Heart left ventricle (tissue), 16 donors: ENCODE measurements around the gene FAM120B. TPM values are rescaled to one million over a fixed set of nuclear protein-coding genes. Genes with fewer than 3 reads are reported as not detected.

Experiments used
- ATAC-seq, 4 donors: fragments of 200-7000 bp; cut with Tn5 transposase; one replicate each; pipeline ENCODE4 v1.9.1; 2020 to 2022; ENCODE audit warnings: moderate library complexity in 4 of 4, mild to moderate bottlenecking in 3 of 4, moderate number of reproducible peaks in 1 of 4
- DNase-seq, 5 donors: peaks; one replicate each; pipeline ENCODE4 v3.0.0-alpha.2; 2020
- H3K27ac ChIP-seq, 12 donors: fragments of 200-600 bp; sonication (generic) in 4 of 12; one replicate each; pipeline versions ENCODE4 v1.5.0 to v1.8.0; 2016 to 2022; ENCODE audit warnings: mild to moderate bottlenecking in 2 of 12
- H3K27me3 ChIP-seq, 9 donors: fragments of 200-600 bp; sonication (generic) in 2 of 9; one replicate each; pipeline versions ENCODE4 v1.5.1 to v1.8.0; 2016 to 2022; ENCODE audit warnings: mild to moderate bottlenecking in 3 of 9
- H3K36me3 ChIP-seq, 9 donors: fragments of 200-600 bp; sonication (generic) in 2 of 9; one replicate each; pipeline versions ENCODE4 v1.5.0 to v1.8.0; 2018 to 2022; ENCODE audit warnings: mild to moderate bottlenecking in 2 of 9
- H3K4me1 ChIP-seq, 12 donors: fragments of 200-600 bp; sonication (generic) in 4 of 12; one replicate each; pipeline versions ENCODE4 v1.5.0 to v1.8.0; 2016 to 2022; ENCODE audit warnings: mild to moderate bottlenecking in 3 of 12
- H3K4me3 ChIP-seq, 12 donors: fragments of 200-600 bp; sonication (generic) in 4 of 12; one replicate each; pipeline versions ENCODE4 v1.5.0 to v1.8.0; 2017 to 2022; ENCODE audit warnings: mild to moderate bottlenecking in 9 of 12, moderate library complexity in 4 of 12
- H3K9me3 ChIP-seq, 12 donors: fragments of 200-600 bp; sonication (generic) in 4 of 12; one replicate each; pipeline versions ENCODE4 v1.5.0 to v1.8.0; 2016 to 2022; ENCODE audit warnings: mild to moderate bottlenecking in 1 of 12
- CTCF ChIP-seq, 12 donors: fragments of 200-600 bp; sonication (generic) in 4 of 12; IDR thresholded peaks; one replicate each; pipeline versions ENCODE4 v1.5.0 to v1.8.0; 2018 to 2022; ENCODE audit warnings: antibody characterized with exemption in 12 of 12, mild to moderate bottlenecking in 5 of 12
- POLR2A ChIP-seq, 2 donors: fragments of 450-650 bp; IDR thresholded peaks; one replicate each; pipeline ENCODE4 v1.6.1; 2017; ENCODE audit warnings: antibody characterized with exemption in 2 of 2, mild to moderate bottlenecking in 2 of 2, moderate library complexity in 2 of 2
- WGBS, 4 donors: extraction: QIAGEN DNeasy Blood & Tissue Kit in 2 of 4; methylation state at CpG; one replicate each; pipeline versions ENCODE4 v1.1.5 to v1.1.7; 2013 to 2018; 5-methylcytosine and 5-hydroxymethylcytosine counted together
- intact Hi-C, 10 donors: fragments of 100-400 bp; cut with DNase I; formaldehyde crosslinking; loops; one replicate each; pipeline versions ENCODE4 v1.11.1 to v1.14.2; 2022
- polyA plus RNA-seq, 2 donors: library from polyadenylated mRNA; stranded (reverse); fragments of 200-250 nt; gene quantifications; one replicate each; pipeline ENCODE4 v1.2.3, GENCODE V29; 2013
- total RNA-seq, 9 donors: library from RNA; depleted of rRNA in 2 of 9; stranded (reverse); fragments of >200 nt in 2 of 9; fragmentation: NEBNext Ultra II Directional in 3 of 9; extraction: Animal tissue kit (Norgen Biotek cat#: 25700) in 3 of 9; gene quantifications; one replicate each; pipeline versions ENCODE4 v1.1.0 to v1.2.4, GENCODE V29; 2016 to 2023
- donor health status: ischemic (EF 13 %, LVEDD 7.1; RV severe dilation, severe dysfunction).
- donor health status: healthy with polysubstance abuse.
- donor health status: DM: no; HTN: yes; CAD: no.
- donor health status: DM: no; HTN: no; CAD: no.
- donor health status: ischemic (EF 25% LVEDD 6.9; RV normal size, moderate dysfunction).
- donor health status: ischemic (EF 25% LVEDD 5.7; RV mildly dilated, moderate dysfunction).
- donor health status: healthy.
- donor health status: DM: yes; HTN: yes; CAD: no.
- donor health status: ischemic (EF 35%, LVEDD 5.7; RV mildly dilated, moderate dysfunction).
- donor health status: nonischemic (EF 11% LVEDD 7.7; RV severe dilation, severe dysfunction).
- donor health status: DM: yes; HTN: yes; CAD: no.
- donor health status: PGD.
- donor health status: ischemic (EF 29% LVEDD 5.4; RV normal size, mild dysfunction).
- donor health status: nonischemic (EF 23%, LVEDD 6.1; RV moderate dilation, normal function).

Gene FAM120B
- total and polyA plus RNA-seq, 11 donors = 6.6 to 29.4 (median 18.5) TPM

- Histone ChIP-seq H3K36me3 (peaks cover 0 to 3% (median 0%) of the 10 kb centered on the region in 9 donors), H3K9me3 (no peaks in the 10 kb centered on the region), H3K27me3 (no peaks in the 10 kb centered on the region), H3K27ac (no peak overlapping the region), H3K4me1 (peaks cover 5 to 67% (median 43%) of the 10 kb centered on the region in 12 donors), H3K4me3 (no peak overlapping the region)
- intact Hi-C loops = loop anchor here in 1 of 10 donors (10.0 kb wide), 1 partner anchor 213 kb away; no protein-coding TSS in a partner anchor
- ATAC-seq (no peak), DNase-seq (no peak)
- TF ChIP-seq POLR2A (IDR thresholded peaks at IDR 0.05) (no peak), CTCF (IDR thresholded peaks at IDR 0.05) (no peak)
- 79 to 88% (median 83%) methylated on average over 5 of the region's 5 CpGs for WGBS, 4 donors
These were observed 5.1 kb downstream of the FAM120B start for GRCh38 chr6:170311696-170312095.

DNA sequence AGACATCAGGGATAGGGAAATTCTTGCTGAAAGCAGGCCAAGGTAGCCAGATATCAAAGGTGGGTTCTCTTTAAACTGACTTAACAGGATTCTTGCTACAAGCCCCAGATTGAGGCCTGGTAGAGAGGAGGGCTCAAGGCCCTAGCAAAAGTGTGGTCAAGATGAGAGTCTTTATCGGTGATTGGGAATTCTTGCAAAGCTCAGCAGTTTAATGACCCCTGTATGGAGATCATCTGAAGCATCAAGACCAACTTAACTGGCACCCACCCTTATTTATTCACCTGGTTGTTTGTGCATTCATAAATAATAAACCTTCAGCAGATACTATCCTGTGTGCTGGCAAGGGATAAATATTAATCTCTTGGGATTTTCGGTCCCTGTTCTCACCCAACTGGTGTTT is 6.3 kb downstream of the FAM120B start:
- H3K9me3 ChIP-seq = no peaks in the 10 kb centered on the region
- no peak overlapping the region for H3K27ac ChIP-seq
- 82 to 93% (median 92%) methylated on average over 2 of the region's 2 CpGs for WGBS, 4 donors
- H3K4me3 ChIP-seq = no peak overlapping the region
- H3K36me3 ChIP-seq = peaks cover 0 to 8% (median 4%) of the 10 kb centered on the region in 9 donors
- DNase-seq (no peak), ATAC-seq (no peak)
- H3K4me1 ChIP-seq = peaks cover 0 to 70% (median 40%) of the 10 kb centered on the region in 12 donors
- no peak for TF ChIP-seq POLR2A (IDR thresholded peaks at IDR 0.05)
- no peak for TF ChIP-seq CTCF (IDR thresholded peaks at IDR 0.05)
- intact Hi-C loops = loop anchor here in 1 of 10 donors (10.0 kb wide), 1 partner anchor 212 kb away; no protein-coding TSS in a partner anchor
- H3K27me3 ChIP-seq = no peaks in the 10 kb centered on the region

GRCh38 chr6:170313716-170314295 is 7.2 kb downstream of the FAM120B start:
- ATAC-seq (peak in 2 of 4 donors; percentile 21 to 27), DNase-seq (no peak)
- H3K27me3 ChIP-seq = no peaks in the 10 kb centered on the region
- H3K9me3 ChIP-seq = no peaks in the 10 kb centered on the region
- 83 to 89% (median 86%) methylated on average over 6 of the region's 6 CpGs for WGBS, 4 donors
- peaks cover 0 to 64% (median 33%) of the 10 kb centered on the region in 12 donors for H3K4me1 ChIP-seq
- TF ChIP-seq POLR2A (IDR thresholded peaks at IDR 0.05) (no peak), CTCF (IDR thresholded peaks at IDR 0.05) (no peak)
- H3K4me3 ChIP-seq = no peak overlapping the region
- no peak overlapping the region for H3K27ac ChIP-seq
- intact Hi-C loops = loop anchor here in 1 of 10 donors (10.0 kb wide), 1 partner anchor 211 kb away; no protein-coding TSS in a partner anchor
- peaks cover 0 to 15% (median 10%) of the 10 kb centered on the region in 9 donors for H3K36me3 ChIP-seq

DNA sequence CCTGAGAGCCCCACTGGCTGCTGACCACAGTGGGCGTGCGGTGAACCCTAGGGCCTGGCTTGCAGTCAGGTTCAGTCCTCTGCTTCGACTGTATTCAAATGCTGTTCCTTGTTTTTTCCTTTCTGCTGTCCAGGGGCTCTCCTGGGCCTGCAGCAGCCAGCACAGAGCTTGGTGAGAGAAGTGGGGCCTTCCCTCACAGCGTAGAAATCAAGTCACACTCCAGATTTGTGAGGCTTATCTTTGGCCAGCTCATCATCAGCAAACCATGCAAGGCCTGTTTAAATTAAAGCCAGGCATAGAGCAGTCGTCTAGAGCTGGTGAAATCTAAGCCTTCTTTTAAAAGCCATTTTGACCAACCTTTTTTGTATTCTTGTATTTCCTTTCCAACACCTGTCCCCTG is 8.4 kb downstream of the FAM120B start:
- peak; percentile 60 to 76 (median 70) for ATAC-seq
- intact Hi-C loops = loop anchor here in 1 of 10 donors (10.0 kb wide), 1 partner anchor 210 kb away; no protein-coding TSS in a partner anchor
- 56 to 65% (median 58%) methylated on average over 5 of the region's 5 CpGs for WGBS, 4 donors

More for the DNA sequence above, 8.4 kb downstream of the FAM120B start:
- no peaks in the 10 kb centered on the region for H3K27me3 ChIP-seq
- no peak overlapping the region for H3K4me3 ChIP-seq
- no peak for DNase-seq
- H3K36me3 ChIP-seq = peaks cover 0 to 24% (median 18%) of the 10 kb centered on the region in 9 donors
- no peak for TF ChIP-seq CTCF (IDR thresholded peaks at IDR 0.05)
- no peak for TF ChIP-seq POLR2A (IDR thresholded peaks at IDR 0.05)
- H3K9me3 ChIP-seq = no peaks in the 10 kb centered on the region
- peaks cover 0 to 55% (median 25%) of the 10 kb centered on the region in 12 donors for H3K4me1 ChIP-seq
- peak overlapping the region in 4 of 12 donors; percentile 32 to 42 (median 36) for H3K27ac ChIP-seq
